GM12892 (cell line): ENCODE results near the gene HAUS1.

Source experiments
- POLR2AphosphoS5 ChIP-seq: IDR thresholded peaks from 2 replicates; pipeline ENCODE4 v1.6.1; 2011; ENCODE audit warnings: low read depth, low read length, control low read depth
- TAF1 ChIP-seq: IDR thresholded peaks from 2 replicates; pipeline ENCODE4 v1.6.1; 2011; ENCODE audit warnings: low read depth, mild to moderate bottlenecking, control low read depth, low read length, borderline replicate concordance

DNA sequence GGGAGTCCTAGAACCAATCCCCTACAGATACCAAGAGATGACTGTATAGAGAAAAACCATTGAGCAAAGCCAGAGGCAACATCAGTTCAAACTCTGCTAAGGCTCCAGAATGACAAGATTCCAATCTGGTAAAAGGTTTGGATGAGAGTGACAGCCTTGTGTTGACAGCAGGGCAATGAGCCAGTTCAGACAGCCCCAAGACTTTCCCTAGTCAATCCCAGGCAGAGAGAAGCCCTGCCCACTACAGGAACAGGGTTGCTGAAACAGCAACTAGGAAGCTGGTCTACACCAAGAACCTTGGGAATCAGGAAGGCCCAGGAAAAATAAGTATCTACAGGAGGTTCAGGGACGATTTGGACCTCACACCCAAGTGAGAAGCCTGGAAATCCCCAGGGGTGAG lies 35.4 kb upstream of the HAUS1 start:
- no peak for TF ChIP-seq POLR2AphosphoS5
- no peak for TF ChIP-seq TAF1
